Fibroblast of lung (primary cell): ENCODE results near the gene DGLUCY.

Source experiments
- CTCF ChIP-seq, 2 donors: IDR thresholded peaks in 1 of 2; conservative IDR thresholded peaks in 1 of 2; 1 replicate in 1 of 2; 2 replicates in 1 of 2; pipeline ENCODE4 v1.5.1; 2011 to 2012; ENCODE audit warnings: low read length in 2 of 2, control low read depth in 1 of 2, inconsistent platforms in 1 of 2, low read depth in 1 of 2, mild to moderate bottlenecking in 1 of 2
- EZH2 ChIP-seq: IDR thresholded peaks from 2 replicates; pipeline ENCODE4 v1.5.1; 2012; ENCODE audit warnings: low read length, control low read depth, mild to moderate bottlenecking; ENCODE audit errors: missing control alignments

- TF ChIP-seq CTCF (conservative IDR thresholded peaks at IDR 0.05 in 1 of 2, IDR thresholded peaks at IDR 0.05 in 1 of 2; ENCODE audit: low read depth in 1 of 2, low read length in 2 of 2) (no peak), EZH2 (no peak)
These were observed 21.8 kb upstream of the DGLUCY start for GRCh38 chr14:91092073-91092472.
